ENCODE measurements around the gene PHF21A. TPM values are rescaled to one million over a fixed set of nuclear protein-coding genes. Genes with fewer than 3 reads are reported as not detected.
A peak's percentile ranks its signal among the peaks of the same experiment; 100 is the strongest.

PHF21A gene
- total and polyA plus RNA-seq, 2 donors (not counting 3 experiments of a cell fraction or from before 2014, with no cell fraction given), result 14.1 to 30.5 TPM

DNA sequence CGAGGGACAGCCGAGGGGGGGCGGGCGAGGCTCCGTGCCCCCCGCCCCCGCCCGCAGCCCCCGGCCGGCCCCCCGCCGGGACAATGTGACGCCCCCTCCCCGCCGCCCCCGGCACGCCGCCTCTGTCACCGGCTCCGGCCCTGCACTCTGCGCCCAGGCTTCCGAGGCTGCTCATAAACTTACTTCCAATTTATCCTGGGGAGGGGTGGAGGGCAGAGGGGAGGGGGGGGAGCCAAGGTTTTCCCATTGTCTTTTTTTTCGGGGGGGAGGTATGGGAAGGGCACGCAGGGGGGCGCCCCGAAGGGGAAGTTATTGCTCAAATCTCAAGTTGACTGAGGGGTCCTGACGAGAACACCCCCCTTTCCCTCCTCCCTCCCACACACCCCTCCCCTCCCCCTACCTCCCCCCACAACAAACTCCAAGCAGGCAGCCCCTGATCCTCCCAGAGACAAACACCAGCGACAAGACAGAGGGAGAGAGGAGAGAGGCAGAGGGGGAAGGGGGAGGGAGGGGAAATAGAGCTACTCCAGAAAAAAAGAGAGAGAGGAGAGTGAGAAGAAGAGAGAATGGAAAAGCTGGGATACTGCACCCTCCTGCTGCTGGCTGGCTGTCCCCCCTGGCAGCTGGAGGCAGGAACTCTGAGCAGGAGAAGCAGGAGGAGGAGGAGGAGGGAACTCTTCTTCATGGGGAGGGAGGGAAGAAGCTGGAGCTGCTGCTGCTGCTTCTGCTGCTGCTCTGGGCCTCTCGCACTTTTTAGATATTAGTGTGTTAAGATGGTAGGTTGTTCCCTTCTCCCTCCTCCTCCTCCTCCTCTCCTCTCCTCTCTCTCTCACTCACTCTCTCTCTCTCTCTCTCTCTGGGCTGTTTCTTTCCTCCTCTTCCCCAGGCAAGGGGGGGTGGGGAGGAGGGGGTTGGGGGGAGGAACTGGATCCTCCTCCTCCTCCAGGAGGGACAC is 631 bp downstream of the PHF21A start:
- H3K27me3 ChIP-seq (ENCODE audit: control insufficient read depth in 2 of 2, insufficient read depth in 2 of 2, low read length in 2 of 2), result no peaks in the 10 kb centered on the region
- H3K4me2 ChIP-seq (ENCODE audit: insufficient read depth, low read length), result peak overlapping the region; percentile 56
- H3K9me3 ChIP-seq (replicated peaks; ENCODE audit: control insufficient read depth, insufficient read depth, low read length), result no peaks in the 10 kb centered on the region
- dilution Hi-C loops (cut with MboI; ENCODE audit: extremely low pct_ligation_motif_present, low sequenced_read_pairs) (no loop called here), intact Hi-C loops (cut with micrococcal nuclease) (loop anchor here (1.0 to 5.0 kb wide), 5 partner anchors 117 to 1092 kb away; partner anchors contain the start of gene DDB2)
- peaks cover 14% of the 10 kb centered on the region for H3K4me1 ChIP-seq (ENCODE audit: control insufficient read depth, extremely low read depth, insufficient read depth, low read length)
- peaks cover 5% of the 10 kb centered on the region for H4K20me1 ChIP-seq (replicated peaks; ENCODE audit: control insufficient read depth, extremely low read depth, insufficient read depth, low read length)
- peak overlapping the region; percentile 67 for H3K9ac ChIP-seq (replicated peaks; ENCODE audit: extremely low read depth, insufficient read depth, low read length)
- peak; percentile 18 for FAIRE-seq
- no peaks in the 10 kb centered on the region for H3K9me1 ChIP-seq (replicated peaks; ENCODE audit: control insufficient read depth, extremely low read depth, insufficient read depth, low read length)
- peak overlapping the region; percentile 58 for H2AFZ ChIP-seq (ENCODE audit: low read depth, low read length)
- no peak for TF ChIP-seq JUN (IDR thresholded peaks at IDR 0.05; ENCODE audit: borderline replicate concordance, insufficient read depth, insufficient read length, low read depth)
- TF ChIP-seq, protein P1, sequence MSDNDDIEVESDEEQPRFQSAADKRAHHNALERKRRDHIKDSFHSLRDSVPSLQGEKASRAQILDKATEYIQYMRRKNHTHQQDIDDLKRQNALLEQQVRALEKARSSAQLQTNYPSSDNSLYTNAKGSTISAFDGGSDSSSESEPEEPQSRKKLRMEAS (IDR thresholded peaks at IDR 0.05; ENCODE audit: insufficient read depth, insufficient read length), result no peak
- TF ChIP-seq FOS (IDR thresholded peaks at IDR 0.05; ENCODE audit: borderline replicate concordance, insufficient read depth, low read length), result no peak
- no peak for TF ChIP-seq POLR2A (IDR thresholded peaks at IDR 0.05; ENCODE audit: low read depth, low read length)
- no peak for TF ChIP-seq GATA2 (IDR thresholded peaks at IDR 0.05; ENCODE audit: insufficient read depth, insufficient read length, low read depth, low read length)
- TF ChIP-seq POLR2AphosphoS5 (IDR thresholded peaks at IDR 0.05; ENCODE audit: insufficient read depth, low read depth, low read length), result no peak
- TF ChIP-seq EZH2 (IDR thresholded peaks at IDR 0.05; ENCODE audit: borderline replicate concordance, low read depth, low read length, severe bottlenecking), result no peak
- peak overlapping the region; percentile 48 to 87 (median 57) for H3K4me3 ChIP-seq (replicated peaks in 1 of 3; ENCODE audit: insufficient read depth in 1 of 3, low read depth in 1 of 3, low read length in 3 of 3)
- ChIA-PET POLR2A (interaction anchor here (0.8 to 1.0 kb wide), 2 partner anchors 114 to 122 kb away, joined by 3 to 4 read pairs; no protein-coding TSS in a partner anchor), CTCF (interaction anchor here (0.6 to 1.1 kb wide), 4 partner anchors 30 to 119 kb away, joined by 3 to 4 read pairs (median 4); no protein-coding TSS in a partner anchor)
- no peaks in the 10 kb centered on the region for H3K36me3 ChIP-seq (ENCODE audit: control insufficient read depth in 2 of 2, extremely low read depth in 1 of 2, insufficient read depth in 2 of 2, low read length in 2 of 2)
- H3K27ac ChIP-seq (ENCODE audit: insufficient read depth, low read depth, low read length), result no peak overlapping the region
- DNase-seq (ENCODE audit: low read depth, low spot score), result peak; percentile 72
- no TSS peak for BruUV-seq (replicated peaks)
- H3K79me2 ChIP-seq (ENCODE audit: control insufficient read depth, insufficient read depth, low read length), result peaks cover 13% of the 10 kb centered on the region

Measured in endothelial cell of umbilical vein (primary cell).